ENCODE results near the gene DSCAM. TPM values are rescaled to one million over a fixed set of nuclear protein-coding genes. Genes with fewer than 3 reads are reported as not detected.

DSCAM gene
- total and polyA plus RNA-seq, 10 of the 15 experiments (the other 5 are each of a cell fraction or from before 2014, with no cell fraction given), result not detected

DNA sequence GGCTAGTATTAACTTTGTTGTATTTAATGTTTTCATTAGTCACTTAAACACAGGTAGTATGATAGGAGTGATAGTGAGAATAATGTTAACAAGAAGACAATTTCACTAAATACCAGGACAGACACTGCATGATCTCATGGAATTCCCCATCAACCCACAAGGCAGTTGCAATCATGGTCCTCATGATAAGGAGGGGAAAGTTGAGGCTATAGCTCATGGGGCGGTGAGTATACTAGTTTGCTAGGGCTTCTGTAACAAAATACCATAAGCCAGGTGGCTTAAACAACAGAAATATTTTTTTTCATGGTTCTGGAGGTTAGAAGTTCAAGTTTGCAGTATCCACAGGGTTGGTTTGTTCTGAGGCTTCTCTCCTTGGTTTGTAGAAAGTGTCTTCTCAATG, 115.8 kb downstream of the DSCAM start (continued):
- TF ChIP-seq CREB1 (IDR thresholded peaks at IDR 0.05; ENCODE audit: low read depth) (no peak), RB1 (IDR thresholded peaks at IDR 0.05; ENCODE audit: borderline replicate concordance) (no peak), NFIC (IDR thresholded peaks at IDR 0.05; ENCODE audit: low read depth, low read length) (no peak), ASH2L (IDR thresholded peaks at IDR 0.05; ENCODE audit: borderline replicate concordance, low read depth) (no peak)

DNA sequence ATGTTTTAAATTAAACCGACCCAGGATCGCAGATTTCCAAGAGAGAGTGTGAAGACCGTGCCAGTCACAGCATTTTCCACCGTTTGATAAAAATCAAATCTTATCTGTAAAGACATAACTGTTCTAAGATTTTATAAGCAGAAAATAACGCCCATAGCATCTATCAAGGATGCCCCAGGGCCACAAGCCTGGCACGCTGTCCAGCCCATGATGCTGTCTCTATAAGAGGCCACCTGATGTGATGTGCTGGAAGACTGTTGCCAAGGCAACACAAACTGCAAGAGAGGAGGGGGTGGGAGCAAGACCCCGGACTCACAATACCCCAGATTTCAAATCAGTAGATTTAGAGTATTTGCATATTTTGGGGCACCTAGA, 116.5 kb downstream of the DSCAM start:
- no peak for ATAC-seq
- Histone ChIP-seq H3K9ac (ENCODE audit: control insufficient read depth, insufficient read depth, low read length) (no peak overlapping the region), H4K20me1 (ENCODE audit: control insufficient read depth, insufficient read depth) (no peaks in the 10 kb centered on the region), H3K79me2 (ENCODE audit: control insufficient read depth, insufficient read depth, low read length) (no peaks in the 10 kb centered on the region), H3K4me3 (no peak overlapping the region), H3K4me1 (ENCODE audit: control insufficient read depth, insufficient read depth, low read length) (no peaks in the 10 kb centered on the region), H3K9me3 (replicated peaks; ENCODE audit: control insufficient read depth, insufficient read depth, low read length) (no peaks in the 10 kb centered on the region; the same call in 2 of the 3 replicates), H3K4me2 (ENCODE audit: control insufficient read depth, insufficient read depth) (no peak overlapping the region), H3K27me3 (replicated peaks in 1 of 2; ENCODE audit: control insufficient read depth in 2 of 2, insufficient read depth in 2 of 2, low read length in 1 of 2) (no peaks in the 10 kb centered on the region), H3K36me3 (ENCODE audit: control insufficient read depth in 2 of 2, insufficient read depth in 2 of 2, low read length in 1 of 2) (no peaks in the 10 kb centered on the region), H2AFZ (ENCODE audit: control insufficient read depth, low read depth, low read length) (no peak overlapping the region), H3K27ac (ENCODE audit: control insufficient read depth, insufficient read depth) (no peak overlapping the region)
- intact Hi-C loops (cut with micrococcal nuclease; ENCODE audit: unreplicated experiment), result no loop called here
- RAD21 ChIA-PET (ENCODE audit: unreplicated experiment), result no interaction called here
- TF ChIP-seq PAX8 (IDR thresholded peaks at IDR 0.05) (no peak), STAT3 (IDR thresholded peaks at IDR 0.05; ENCODE audit: low read depth, low read length) (no peak), SUPT20H (IDR thresholded peaks at IDR 0.05; ENCODE audit: borderline replicate concordance, control insufficient read depth, low read depth, low read length) (no peak), IRF4 (IDR thresholded peaks at IDR 0.05; ENCODE audit: low read depth, low read length) (no peak)
- TF ChIP-seq, protein P1, sequence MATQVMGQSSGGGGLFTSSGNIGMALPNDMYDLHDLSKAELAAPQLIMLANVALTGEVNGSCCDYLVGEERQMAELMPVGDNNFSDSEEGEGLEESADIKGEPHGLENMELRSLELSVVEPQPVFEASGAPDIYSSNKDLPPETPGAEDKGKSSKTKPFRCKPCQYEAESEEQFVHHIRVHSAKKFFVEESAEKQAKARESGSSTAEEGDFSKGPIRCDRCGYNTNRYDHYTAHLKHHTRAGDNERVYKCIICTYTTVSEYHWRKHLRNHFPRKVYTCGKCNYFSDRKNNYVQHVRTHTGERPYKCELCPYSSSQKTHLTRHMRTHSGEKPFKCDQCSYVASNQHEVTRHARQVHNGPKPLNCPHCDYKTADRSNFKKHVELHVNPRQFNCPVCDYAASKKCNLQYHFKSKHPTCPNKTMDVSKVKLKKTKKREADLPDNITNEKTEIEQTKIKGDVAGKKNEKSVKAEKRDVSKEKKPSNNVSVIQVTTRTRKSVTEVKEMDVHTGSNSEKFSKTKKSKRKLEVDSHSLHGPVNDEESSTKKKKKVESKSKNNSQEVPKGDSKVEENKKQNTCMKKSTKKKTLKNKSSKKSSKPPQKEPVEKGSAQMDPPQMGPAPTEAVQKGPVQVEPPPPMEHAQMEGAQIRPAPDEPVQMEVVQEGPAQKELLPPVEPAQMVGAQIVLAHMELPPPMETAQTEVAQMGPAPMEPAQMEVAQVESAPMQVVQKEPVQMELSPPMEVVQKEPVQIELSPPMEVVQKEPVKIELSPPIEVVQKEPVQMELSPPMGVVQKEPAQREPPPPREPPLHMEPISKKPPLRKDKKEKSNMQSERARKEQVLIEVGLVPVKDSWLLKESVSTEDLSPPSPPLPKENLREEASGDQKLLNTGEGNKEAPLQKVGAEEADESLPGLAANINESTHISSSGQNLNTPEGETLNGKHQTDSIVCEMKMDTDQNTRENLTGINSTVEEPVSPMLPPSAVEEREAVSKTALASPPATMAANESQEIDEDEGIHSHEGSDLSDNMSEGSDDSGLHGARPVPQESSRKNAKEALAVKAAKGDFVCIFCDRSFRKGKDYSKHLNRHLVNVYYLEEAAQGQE (IDR thresholded peaks at IDR 0.05; ENCODE audit: low read depth, low read length), result no peak
- TF ChIP-seq, protein P2, sequence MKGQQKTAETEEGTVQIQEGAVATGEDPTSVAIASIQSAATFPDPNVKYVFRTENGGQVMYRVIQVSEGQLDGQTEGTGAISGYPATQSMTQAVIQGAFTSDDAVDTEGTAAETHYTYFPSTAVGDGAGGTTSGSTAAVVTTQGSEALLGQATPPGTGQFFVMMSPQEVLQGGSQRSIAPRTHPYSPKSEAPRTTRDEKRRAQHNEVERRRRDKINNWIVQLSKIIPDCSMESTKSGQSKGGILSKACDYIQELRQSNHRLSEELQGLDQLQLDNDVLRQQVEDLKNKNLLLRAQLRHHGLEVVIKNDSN (IDR thresholded peaks at IDR 0.05; ENCODE audit: borderline replicate concordance, extremely low read length, insufficient read depth, low read depth, low read length), result no peak
- no peak for DNase-seq (ENCODE audit: low read depth, low spot score)
- SMC1A ChIA-PET (ENCODE audit: uncharacterized antibody, unreplicated experiment), result no interaction called here
- CTCF ChIA-PET, result no interaction called here
- POLR2A ChIA-PET, result no interaction called here
- no peak for FAIRE-seq
- WGBS (ENCODE audit: insufficient coverage, insufficient replicate concordance, low lambda C conversion rate, missing lambda C conversion rate), result 32% methylated on average over 7 of the region's 7 CpGs
- in situ Hi-C loops (cut with MboI), result no loop called here
- BruUV-seq (replicated peaks), result no TSS peak

All from GM12878 (cell line).